Upper lobe of left lung (tissue), 6 donors: Measurements from ENCODE around the gene CIB4. TPM values are rescaled to one million over a fixed set of nuclear protein-coding genes. Genes with fewer than 3 reads are reported as not detected.
"Not testable (repeated sequence)": the region's sequence is repeated elsewhere in the genome, so short reads cannot be mapped to it uniquely, and the experiment has no call there.

Experiments
- ATAC-seq, 2 donors: fragments of 200-7000 bp; cut with Tn5 transposase; one replicate each; pipeline ENCODE4 v1.9.1; 2022; ENCODE audit warnings: mild to moderate bottlenecking in 2 of 2, moderate library complexity in 2 of 2; ENCODE audit not compliant: low FRiP score in 2 of 2
- DNase-seq, 2 donors: peaks; one replicate each; pipeline ENCODE4 v3.0.0-alpha.2; 2019 to 2020
- H3K27ac ChIP-seq, 4 donors: fragments of 200-600 bp; sonication (generic); one replicate each; pipeline ENCODE4 v1.5.1; 2016 to 2019
- H3K27me3 ChIP-seq, 4 donors: fragments of 200-600 bp; sonication (generic); one replicate each; pipeline ENCODE4 v1.5.1; 2017 to 2019
- H3K36me3 ChIP-seq, 4 donors: fragments of 200-600 bp; sonication (generic); one replicate each; pipeline ENCODE4 v1.5.1; 2016 to 2019
- H3K4me1 ChIP-seq, 4 donors: fragments of 200-600 bp; sonication (generic); one replicate each; pipeline ENCODE4 v1.5.1; 2018 to 2019
- H3K4me3 ChIP-seq, 4 donors: fragments of 200-600 bp; sonication (generic); one replicate each; pipeline ENCODE4 v1.5.1; 2017 to 2019; ENCODE audit warnings: mild to moderate bottlenecking in 2 of 4, moderate library complexity in 1 of 4
- H3K9me3 ChIP-seq, 4 donors: fragments of 200-600 bp; sonication (generic); one replicate each; pipeline ENCODE4 v1.5.1; 2018 to 2019
- CTCF ChIP-seq, 6 experiments: fragments of 450-650 bp in 4 of 6; fragments of 200-600 bp in 2 of 6; sonication (generic) in 2 of 6; IDR thresholded peaks; one replicate each; pipeline ENCODE4 v1.5.1; 2016 to 2019; ENCODE audit warnings: antibody characterized with exemption in 6 of 6
- EP300 ChIP-seq, 4 donors: sonication (generic); formaldehyde crosslinking; IDR thresholded peaks; one replicate each; pipeline ENCODE4 v1.5.1; 2017; ENCODE audit warnings: antibody characterized with exemption in 4 of 4, control low read depth in 2 of 4
- POLR2A ChIP-seq, 4 donors: fragments of 450-650 bp; IDR thresholded peaks; one replicate each; pipeline ENCODE4 v1.5.1; 2016 to 2017; ENCODE audit warnings: antibody characterized with exemption in 4 of 4, mild to moderate bottlenecking in 2 of 4
- POLR2AphosphoS5 ChIP-seq, 2 donors: sonication (generic); formaldehyde crosslinking; IDR thresholded peaks; one replicate each; pipeline ENCODE4 v1.5.1; 2017; ENCODE audit warnings: antibody characterized with exemption in 2 of 2
- WGBS, 2 donors: methylation state at CpG; one replicate each; pipeline ENCODE4 v1.1.5; 2017 to 2018; 5-methylcytosine and 5-hydroxymethylcytosine counted together
- total RNA-seq, 6 donors: library from RNA; depleted of rRNA in 4 of 6; stranded (reverse); fragments of >200 nt in 4 of 6; gene quantifications; one replicate each; pipeline versions ENCODE4 v1.1.0 to v1.2.1, GENCODE V29; 2016 to 2021
- donor health status: DM: no; HTN: no; CAD: no; lungs with moderate emphysema.
- donor health status: DM: no; HTN: yes; CAD: no; lungs with severe emphysema.

CIB4 gene
- total RNA-seq, 6 donors from 2014 or later = not detected

GRCh38 chr2:26670171-26670570 is 29.0 kb upstream of the CIB4 start:
- Histone ChIP-seq H3K4me1 (no peaks in the 10 kb centered on the region), H3K4me3 (no peak overlapping the region), H3K36me3 (no peaks in the 10 kb centered on the region), H3K9me3 (no peaks in the 10 kb centered on the region), H3K27me3 (no peaks in the 10 kb centered on the region), H3K27ac (no peak overlapping the region)
- ATAC-seq (no peak), DNase-seq (no peak)
- TF ChIP-seq EP300 (IDR thresholded peaks at IDR 0.05) (no peak), POLR2AphosphoS5 (IDR thresholded peaks at IDR 0.05) (no peak), POLR2A (IDR thresholded peaks at IDR 0.05) (no peak), CTCF (IDR thresholded peaks at IDR 0.05) (no peak)
- WGBS, 2 donors = 23 to 60% methylated on average over 1 to 3 of the region's 3 CpGs

- DNase-seq = no peak
- WGBS, 2 donors = 46 to 57% methylated on average over 6 to 8 of the region's 8 CpGs
- no peak overlapping the region for H3K4me3 ChIP-seq
Measured at GRCh38 chr2:26668856-26669750, 27.9 kb upstream of the CIB4 start.

GRCh38 chr2:26668041-26668440 is 26.9 kb upstream of the CIB4 start:
- WGBS, 2 donors = 83 to 90% methylated on average over 4 of the region's 4 CpGs
- ATAC-seq (no peak), DNase-seq (no peak)
- H3K9me3 ChIP-seq = no peaks in the 10 kb centered on the region
- no peaks in the 10 kb centered on the region for H3K27me3 ChIP-seq
- H3K27ac ChIP-seq = no peak overlapping the region
- no peaks in the 10 kb centered on the region for H3K4me1 ChIP-seq
- no peaks in the 10 kb centered on the region for H3K36me3 ChIP-seq
- H3K4me3 ChIP-seq = no peak overlapping the region
- no peak for TF ChIP-seq EP300 (IDR thresholded peaks at IDR 0.05)

More at GRCh38 chr2:26668856-26669750, 27.9 kb upstream of the CIB4 start:
- H3K27me3 ChIP-seq = no peaks in the 10 kb centered on the region
- H3K4me1 ChIP-seq = no peaks in the 10 kb centered on the region
- H3K9me3 ChIP-seq = no peaks in the 10 kb centered on the region
- TF ChIP-seq EP300 (IDR thresholded peaks at IDR 0.05) (no peak), POLR2A (IDR thresholded peaks at IDR 0.05) (no peak), CTCF (IDR thresholded peaks at IDR 0.05) (no peak), POLR2AphosphoS5 (IDR thresholded peaks at IDR 0.05) (no peak)
- no peak overlapping the region for H3K27ac ChIP-seq
- ATAC-seq = no peak
- no peaks in the 10 kb centered on the region for H3K36me3 ChIP-seq

- no peak overlapping the region for H3K27ac ChIP-seq
- H3K36me3 ChIP-seq = no peaks in the 10 kb centered on the region
- ATAC-seq (no peak), DNase-seq (no peak)
- no peak overlapping the region for H3K4me3 ChIP-seq
- H3K4me1 ChIP-seq = no peaks in the 10 kb centered on the region
- TF ChIP-seq EP300 (IDR thresholded peaks at IDR 0.05) (no peak), POLR2A (IDR thresholded peaks at IDR 0.05) (no peak), CTCF (IDR thresholded peaks at IDR 0.05) (no peak)
- H3K27me3 ChIP-seq = no peaks in the 10 kb centered on the region
- H3K9me3 ChIP-seq = no peaks in the 10 kb centered on the region
- 94 to 96% methylated on average over 2 of the region's 2 CpGs for WGBS, 2 donors
Measured at GRCh38 chr2:26666671-26667070, 25.5 kb upstream of the CIB4 start.

- not testable (repeated sequence) for H3K9me3 ChIP-seq, ATAC-seq, H3K27ac ChIP-seq, H3K27me3 ChIP-seq, H3K4me1 ChIP-seq, H3K36me3 ChIP-seq, H3K4me3 ChIP-seq
- peak in 1 of 2 donors; percentile 60 for DNase-seq
- 80 to 90% methylated on average over 12 to 18 of the region's 21 CpGs for WGBS, 2 donors
Measured at GRCh38 chr2:26665296-26665695, 24.1 kb upstream of the CIB4 start.
